Thyroid gland (tissue), 4 donors: ENCODE results near the gene SNAP91. TPM values are rescaled to one million over a fixed set of nuclear protein-coding genes. Genes with fewer than 3 reads are reported as not detected.
"Not testable (repeated sequence)": the region's sequence is repeated elsewhere in the genome, so short reads cannot be mapped to it uniquely, and the experiment has no call there.

Source experiments
- DNase-seq, 2 donors: peaks; one replicate each; pipeline ENCODE4 v3.0.0-alpha.2; 2019
- H3K27ac ChIP-seq, 3 donors: fragments of 200-600 bp; sonication (generic); 1 replicate in 2 of 3; 2 replicates in 1 of 3; pipeline ENCODE4 v1.5.1; 2016 to 2019; ENCODE audit warnings: mild to moderate bottlenecking in 1 of 3, moderate library complexity in 1 of 3
- H3K27me3 ChIP-seq: fragments of 200-600 bp; sonication (generic); one replicate; pipeline ENCODE4 v1.5.1; 2019
- H3K36me3 ChIP-seq, 2 donors: fragments of 200-600 bp; sonication (generic); one replicate each; pipeline ENCODE4 v1.5.1; 2016 to 2019
- H3K4me1 ChIP-seq, 2 donors: fragments of 200-600 bp; sonication (generic); one replicate each; pipeline ENCODE4 v1.5.1; 2017 to 2019
- H3K4me3 ChIP-seq, 3 donors: fragments of 200-600 bp; sonication (generic); replicated peaks in 1 of 3; 1 replicate in 2 of 3; 2 replicates in 1 of 3; pipeline ENCODE4 v1.5.1; 2016; ENCODE audit warnings: mild to moderate bottlenecking in 1 of 3
- H3K9me3 ChIP-seq: fragments of 200-600 bp; sonication (generic); one replicate; pipeline ENCODE4 v1.5.1; 2017
- CTCF ChIP-seq, 6 experiments: fragments of 200-600 bp in 3 of 6; fragments of 450-650 bp in 3 of 6; sonication (generic) in 3 of 6; IDR thresholded peaks; one replicate each; pipeline ENCODE4 v1.5.1; 2016 to 2019; ENCODE audit warnings: antibody characterized with exemption in 6 of 6, mild to moderate bottlenecking in 2 of 6, inconsistent platforms in 1 of 6, moderate library complexity in 1 of 6
- POLR2A ChIP-seq, 2 donors: fragments of 450-650 bp; IDR thresholded peaks; one replicate each; pipeline ENCODE4 v1.6.1; 2017; ENCODE audit warnings: antibody characterized with exemption in 2 of 2, mild to moderate bottlenecking in 2 of 2, moderate library complexity in 1 of 2
- WGBS, 2 donors: methylation state at CpG; one replicate each; pipeline ENCODE4 v1.1.5; 2017; 5-methylcytosine and 5-hydroxymethylcytosine counted together
- intact Hi-C: fragments of 100-400 bp; cut with DNase I; formaldehyde crosslinking; loops from one replicate; pipeline ENCODE4 v1.15.1; 2023
- total RNA-seq, 4 donors: library from RNA; depleted of rRNA; stranded (reverse); fragments of >200 nt; gene quantifications; one replicate each; pipeline ENCODE4 v1.2.3, GENCODE V29; 2016

SNAP91 gene
- total RNA-seq, 4 donors from 2014 or later: 0.50 to 3.4 (median 1.8) TPM

DNA sequence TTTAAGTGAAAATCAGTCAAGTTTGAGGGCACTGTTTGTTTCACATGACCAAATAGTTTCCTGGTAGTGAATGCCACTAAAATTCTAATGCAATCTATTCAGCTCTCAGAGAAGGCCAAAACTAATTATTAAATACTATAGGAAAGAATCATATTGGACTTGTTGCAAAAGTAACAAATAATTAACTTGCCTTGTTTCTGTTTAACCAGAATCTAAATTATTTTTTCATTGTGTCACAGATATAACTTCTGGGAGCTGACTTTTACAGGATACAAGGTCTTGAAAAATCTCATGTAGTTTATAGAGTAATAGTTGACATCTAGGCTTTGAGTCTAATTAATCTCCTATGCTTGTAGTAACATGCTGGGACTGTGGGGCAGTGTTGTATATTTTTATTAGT, 152.0 kb downstream of the SNAP91 start:
- H3K4me1 ChIP-seq: no peaks in the 10 kb centered on the region
- intact Hi-C loops: no loop called here
- no peaks in the 10 kb centered on the region for H3K9me3 ChIP-seq
- DNase-seq: no peak
- H3K4me3 ChIP-seq: no peak overlapping the region
- no peaks in the 10 kb centered on the region for H3K27me3 ChIP-seq
- TF ChIP-seq CTCF (IDR thresholded peaks at IDR 0.05): no peak
- no peak for TF ChIP-seq POLR2A (IDR thresholded peaks at IDR 0.05)
- no peak overlapping the region for H3K27ac ChIP-seq
- no peaks in the 10 kb centered on the region for H3K36me3 ChIP-seq

- 92% methylated on average over 4 of the region's 4 CpGs for WGBS, 2 donors
- H3K4me1 ChIP-seq, H3K4me3 ChIP-seq, H3K36me3 ChIP-seq, H3K27ac ChIP-seq, DNase-seq, H3K9me3 ChIP-seq, H3K27me3 ChIP-seq, intact Hi-C loops: not testable (repeated sequence)
These were observed 157.2 kb downstream of the SNAP91 start for GRCh38 chr6:83551748-83552147.

- H3K4me1 ChIP-seq, intact Hi-C loops, H3K27ac ChIP-seq, DNase-seq, H3K27me3 ChIP-seq, H3K36me3 ChIP-seq, H3K4me3 ChIP-seq, H3K9me3 ChIP-seq: not testable (repeated sequence)
- 51 to 74% methylated on average over 5 of the region's 5 CpGs for WGBS, 2 donors
These were observed 158.4 kb downstream of the SNAP91 start for GRCh38 chr6:83550482-83550881.

DNA sequence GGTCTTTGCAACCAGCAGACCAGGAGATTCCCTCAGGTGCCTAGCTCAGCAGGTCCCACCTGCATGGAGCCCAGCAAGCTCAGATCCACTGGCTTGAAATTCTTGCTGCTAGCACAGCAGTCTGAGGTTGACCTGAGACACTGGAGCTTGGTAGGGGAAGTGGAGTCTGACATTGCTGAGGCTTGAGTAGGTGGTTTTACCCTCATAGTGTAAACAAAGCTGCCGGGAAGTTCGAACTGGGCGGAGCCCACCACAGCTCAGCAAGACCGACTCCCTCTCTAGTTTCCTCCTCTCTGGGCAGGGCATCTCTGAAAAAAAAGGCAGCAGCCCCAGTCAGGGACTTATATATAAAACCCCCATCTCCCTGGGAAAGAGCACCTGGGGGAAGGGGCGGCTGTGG, 162.3 kb downstream of the SNAP91 start:
- DNase-seq: no peak
- no peaks in the 10 kb centered on the region for H3K4me1 ChIP-seq
- WGBS, 2 donors: 37 to 38% methylated on average over 4 to 5 of the region's 5 CpGs
- intact Hi-C loops: no loop called here
- no peak for TF ChIP-seq CTCF (IDR thresholded peaks at IDR 0.05)
- no peak for TF ChIP-seq POLR2A (IDR thresholded peaks at IDR 0.05)
- H3K9me3 ChIP-seq: no peaks in the 10 kb centered on the region
- H3K27ac ChIP-seq: no peak overlapping the region
- no peaks in the 10 kb centered on the region for H3K27me3 ChIP-seq
- H3K36me3 ChIP-seq: no peaks in the 10 kb centered on the region
- H3K4me3 ChIP-seq: no peak overlapping the region

DNA sequence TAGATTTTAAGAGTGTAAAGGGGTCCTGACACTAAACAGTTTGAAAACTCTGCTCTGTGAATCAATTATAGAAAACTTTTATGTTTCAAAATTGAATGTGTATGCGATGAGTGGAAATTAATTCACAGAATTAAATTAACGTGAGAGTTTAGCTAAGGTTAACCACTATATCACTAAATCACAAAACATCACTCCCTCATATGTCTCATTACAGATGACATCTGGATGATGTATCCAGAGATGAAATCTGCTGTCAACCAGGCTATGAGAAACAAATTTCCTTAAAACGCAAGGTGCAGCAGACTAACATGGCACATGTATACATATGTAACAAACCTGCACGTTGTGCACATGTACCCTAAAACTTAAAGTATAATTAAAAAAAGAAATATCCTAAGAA, 169.2 kb downstream of the SNAP91 start:
- WGBS, 2 donors: 82 to 84% methylated on average over 4 of the region's 4 CpGs
- DNase-seq: no peak
- Histone ChIP-seq H3K36me3 (no peaks in the 10 kb centered on the region), H3K9me3 (no peaks in the 10 kb centered on the region), H3K27me3 (no peaks in the 10 kb centered on the region), H3K4me1 (no peaks in the 10 kb centered on the region), H3K4me3 (no peak overlapping the region), H3K27ac (no peak overlapping the region)
- TF ChIP-seq POLR2A (IDR thresholded peaks at IDR 0.05) (no peak), CTCF (IDR thresholded peaks at IDR 0.05) (no peak)
- intact Hi-C loops: no loop called here

- WGBS, 2 donors: 71 to 78% methylated on average over 4 of the region's 4 CpGs
- H3K4me3 ChIP-seq: no peak overlapping the region
- TF ChIP-seq CTCF (IDR thresholded peaks at IDR 0.05): no peak
- no peak for TF ChIP-seq POLR2A (IDR thresholded peaks at IDR 0.05)
- DNase-seq: no peak
- no peaks in the 10 kb centered on the region for H3K9me3 ChIP-seq
- intact Hi-C loops: no loop called here
- no peaks in the 10 kb centered on the region for H3K36me3 ChIP-seq
- H3K27me3 ChIP-seq: no peaks in the 10 kb centered on the region
- H3K27ac ChIP-seq: no peak overlapping the region
- H3K4me1 ChIP-seq: no peaks in the 10 kb centered on the region
These were observed 172.0 kb downstream of the SNAP91 start for GRCh38 chr6:83536647-83537589.
